ENCODE results near the gene CARF. TPM values are rescaled to one million over a fixed set of nuclear protein-coding genes. Genes with fewer than 3 reads are reported as not detected.

Gene CARF
- total RNA-seq, 1 experiment from 2014 or later, result 4.2 TPM

- no peak overlapping the region for H4K5ac ChIP-seq (ENCODE audit: insufficient read length, low read depth, low read length)
- no peaks in the 10 kb centered on the region for H3K23me2 ChIP-seq (ENCODE audit: insufficient read length, low read depth, low read length, poor library complexity, severe bottlenecking)
- H3K9me3 ChIP-seq (ENCODE audit: control insufficient read depth, low read depth, low read length), result no peaks in the 10 kb centered on the region
- no peak overlapping the region for H2BK5ac ChIP-seq (ENCODE audit: insufficient read length, low read length)
- no peak overlapping the region for H2AFZ ChIP-seq (ENCODE audit: low read length)
- H3K4me1 ChIP-seq (ENCODE audit: insufficient read depth, low read length), result no peaks in the 10 kb centered on the region
- no peaks in the 10 kb centered on the region for H3K27me3 ChIP-seq (ENCODE audit: insufficient read depth, low read length)
- no peaks in the 10 kb centered on the region for H3K27me3 Mint-ChIP-seq (ENCODE audit: low read depth)
- H3T11ph ChIP-seq (ENCODE audit: low read length), result no peak overlapping the region
- H4K91ac ChIP-seq (ENCODE audit: insufficient read length, low read depth, low read length), result no peak overlapping the region
- no CpG with 5 or more reads among the region's 3 CpGs for WGBS (ENCODE audit: extremely low coverage, insufficient read length, low lambda C conversion rate)
- no peak overlapping the region for H3K27ac ChIP-seq (ENCODE audit: insufficient read length, low read depth, low read length)
- no peaks in the 10 kb centered on the region for H4K20me1 ChIP-seq (ENCODE audit: control insufficient read depth, insufficient read depth, insufficient read length)
- H3K79me1 ChIP-seq (ENCODE audit: insufficient read depth, low read depth, low read length, poor library complexity, severe bottlenecking), result no peaks in the 10 kb centered on the region
- H3K4ac ChIP-seq (ENCODE audit: low read depth, low read length), result no peak overlapping the region
- H3K79me2 ChIP-seq (ENCODE audit: insufficient read depth, low read length), result no peaks in the 10 kb centered on the region
- H2BK12ac ChIP-seq (ENCODE audit: insufficient read length, low read depth, low read length), result no peak overlapping the region
- H2BK20ac ChIP-seq (ENCODE audit: low read depth, low read length, poor library complexity, severe bottlenecking), result no peak overlapping the region
- no peak overlapping the region for H3K4me2 ChIP-seq (ENCODE audit: insufficient read depth, insufficient read length, low read length)
- H4K8ac ChIP-seq (replicated peaks; ENCODE audit: insufficient read length, low read depth, low read length), result no peak overlapping the region
- H3K18ac ChIP-seq (ENCODE audit: insufficient read length, low read depth, low read length), result no peak overlapping the region
- no peak overlapping the region for H2BK120ac ChIP-seq (ENCODE audit: low read depth, low read length, poor library complexity, severe bottlenecking)
- no peak for DNase-seq
- H3K14ac ChIP-seq (ENCODE audit: insufficient read depth, low read length), result no peak overlapping the region
- peaks cover 4 to 5% of the 10 kb centered on the region in 2 experiments; a peak in 3 of 4 replicates for H3K4me1 Mint-ChIP-seq
- no peaks in the 10 kb centered on the region; a peak in 1 of 5 replicates for H3K9me3 Mint-ChIP-seq
- H3K27ac Mint-ChIP-seq, result no peak overlapping the region
- no peak overlapping the region for H2AK5ac ChIP-seq (ENCODE audit: insufficient read length, low read length)
- H3K4me3 Mint-ChIP-seq, result no peak overlapping the region
- no peak overlapping the region for H2BK15ac ChIP-seq (ENCODE audit: low read depth, low read length)
- H3K9ac ChIP-seq (ENCODE audit: extremely low read depth, insufficient read length, low read length), result no peak overlapping the region
- H3K36me3 Mint-ChIP-seq (ENCODE audit: insufficient read depth in 1 of 3, low read depth in 3 of 3), result 0 out of 7 replicates have a peak, but pooled peaks cover 0 to 2% (median 0%) of the 10 kb centered on the region in 3 experiments
- TF ChIP-seq CTCF (conservative IDR thresholded peaks at IDR 0.05), result no peak
- H3K23ac ChIP-seq (ENCODE audit: insufficient read length, low read depth, low read length), result no peak overlapping the region
- H3K56ac ChIP-seq (ENCODE audit: insufficient read length, low read depth, low read length), result no peak overlapping the region
Measured at GRCh38 chr2:202938960-202939359, 26.9 kb downstream of the CARF start.
